Sigmoid colon (tissue), 4 donors: ENCODE results near the gene CTRB2.

Experiments used
- EP300 ChIP-seq, 4 donors: sonication (generic); formaldehyde crosslinking; IDR thresholded peaks; one replicate each; pipeline ENCODE4 v1.6.1; 2017; ENCODE audit warnings: antibody characterized with exemption in 4 of 4
- POLR2A ChIP-seq, 2 donors: fragments of 450-650 bp; IDR thresholded peaks; one replicate each; pipeline ENCODE4 v1.6.1; 2016; ENCODE audit warnings: antibody characterized with exemption in 2 of 2, mild to moderate bottlenecking in 2 of 2, moderate library complexity in 2 of 2
- POLR2AphosphoS5 ChIP-seq, 4 donors: sonication (generic); formaldehyde crosslinking; IDR thresholded peaks; one replicate each; pipeline ENCODE4 v1.6.1; 2017; ENCODE audit warnings: antibody characterized with exemption in 4 of 4
- TF ChIP-seq, protein P1 (sequence below), 4 experiments: fragments of 450-650 bp in 3 of 4; fragments of 200-600 bp in 1 of 4; IDR thresholded peaks; one replicate each; pipeline ENCODE4 v1.5.1; 2016 to 2019; ENCODE audit warnings: antibody characterized with exemption in 4 of 4, mild to moderate bottlenecking in 3 of 4, moderate library complexity in 2 of 4

GRCh38 chr16:75251280-75252048 is 44.5 kb upstream of the CTRB2 start, which contains the start of gene BCAR1:
- TF ChIP-seq, protein P1, sequence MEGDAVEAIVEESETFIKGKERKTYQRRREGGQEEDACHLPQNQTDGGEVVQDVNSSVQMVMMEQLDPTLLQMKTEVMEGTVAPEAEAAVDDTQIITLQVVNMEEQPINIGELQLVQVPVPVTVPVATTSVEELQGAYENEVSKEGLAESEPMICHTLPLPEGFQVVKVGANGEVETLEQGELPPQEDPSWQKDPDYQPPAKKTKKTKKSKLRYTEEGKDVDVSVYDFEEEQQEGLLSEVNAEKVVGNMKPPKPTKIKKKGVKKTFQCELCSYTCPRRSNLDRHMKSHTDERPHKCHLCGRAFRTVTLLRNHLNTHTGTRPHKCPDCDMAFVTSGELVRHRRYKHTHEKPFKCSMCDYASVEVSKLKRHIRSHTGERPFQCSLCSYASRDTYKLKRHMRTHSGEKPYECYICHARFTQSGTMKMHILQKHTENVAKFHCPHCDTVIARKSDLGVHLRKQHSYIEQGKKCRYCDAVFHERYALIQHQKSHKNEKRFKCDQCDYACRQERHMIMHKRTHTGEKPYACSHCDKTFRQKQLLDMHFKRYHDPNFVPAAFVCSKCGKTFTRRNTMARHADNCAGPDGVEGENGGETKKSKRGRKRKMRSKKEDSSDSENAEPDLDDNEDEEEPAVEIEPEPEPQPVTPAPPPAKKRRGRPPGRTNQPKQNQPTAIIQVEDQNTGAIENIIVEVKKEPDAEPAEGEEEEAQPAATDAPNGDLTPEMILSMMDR (IDR thresholded peaks at IDR 0.05): no peak
- TF ChIP-seq POLR2A (IDR thresholded peaks at IDR 0.05) (no peak), POLR2AphosphoS5 (IDR thresholded peaks at IDR 0.05) (peak in 3 of 4 donors; percentile 7 to 69 (median 10)), EP300 (IDR thresholded peaks at IDR 0.05) (no peak)
